ENCODE data around the gene HEXA. TPM values are rescaled to one million over a fixed set of nuclear protein-coding genes. Genes with fewer than 3 reads are reported as not detected.

The HEXA gene
- polyA plus RNA-seq, 1 donor from 2014 or later = 105 TPM

GRCh38 chr15:72365844-72366243 is 10.0 kb downstream of the HEXA start:
- no peaks in the 10 kb centered on the region for H3K27me3 ChIP-seq (ENCODE audit: insufficient read depth, low read depth, low read length)
- H3K9me2 ChIP-seq (ENCODE audit: insufficient read depth, low read length) = no peaks in the 10 kb centered on the region
- no peaks in the 10 kb centered on the region for H3K9me3 ChIP-seq (ENCODE audit: low read length)
- no peak overlapping the region for H3K27ac ChIP-seq (ENCODE audit: low read length)
- H3F3A ChIP-seq (ENCODE audit: insufficient read depth, low read length, poor library complexity, severe bottlenecking) = no peaks in the 10 kb centered on the region
- TF ChIP-seq CTCF (IDR thresholded peaks at IDR 0.05; ENCODE audit: poor library complexity, severe bottlenecking) (no peak), EP300 (conservative IDR thresholded peaks at IDR 0.05; ENCODE audit: poor library complexity, severe bottlenecking) (no peak), EZH2 (IDR thresholded peaks at IDR 0.05; ENCODE audit: borderline replicate concordance, insufficient read depth, low read length, poor library complexity, severe bottlenecking) (no peak), MXI1 (conservative IDR thresholded peaks at IDR 0.05; ENCODE audit: poor library complexity, severe bottlenecking) (no peak), RAD21 (conservative IDR thresholded peaks at IDR 0.05) (no peak), POLR2AphosphoS5 (IDR thresholded peaks at IDR 0.05) (no peak), REST (IDR thresholded peaks at IDR 0.05; ENCODE audit: borderline replicate concordance) (no peak), TAF1 (IDR thresholded peaks at IDR 0.05; ENCODE audit: low read depth) (no peak), SMC3 (conservative IDR thresholded peaks at IDR 0.05; ENCODE audit: poor library complexity) (no peak)
- no peaks in the 10 kb centered on the region for H3K36me3 ChIP-seq (ENCODE audit: insufficient read depth, low read length)
- H3K4me2 ChIP-seq (ENCODE audit: low read length) = no peak overlapping the region
- H4K20me1 ChIP-seq (ENCODE audit: insufficient read depth) = no peaks in the 10 kb centered on the region
- no peak overlapping the region for H3K9ac ChIP-seq (ENCODE audit: low read length)
- peaks cover 18% of the 10 kb centered on the region for H3K79me2 ChIP-seq (replicated peaks; ENCODE audit: insufficient read depth, low read length)
- H2AFZ ChIP-seq (ENCODE audit: low read depth, low read length) = no peak overlapping the region
- no peak overlapping the region for H3K4me3 ChIP-seq (ENCODE audit: low read length)

GRCh38 chr15:72361176-72361575 is 14.6 kb downstream of the HEXA start:
- no peaks in the 10 kb centered on the region for H3K9me2 ChIP-seq (ENCODE audit: insufficient read depth, low read length)
- no peaks in the 10 kb centered on the region for H3K9me3 ChIP-seq (ENCODE audit: low read length)
- no peaks in the 10 kb centered on the region for H3F3A ChIP-seq (ENCODE audit: insufficient read depth, low read length, poor library complexity, severe bottlenecking)
- no peak for TF ChIP-seq REST (IDR thresholded peaks at IDR 0.05; ENCODE audit: borderline replicate concordance)
- no peak for TF ChIP-seq SMC3 (conservative IDR thresholded peaks at IDR 0.05; ENCODE audit: poor library complexity)
- no peak for TF ChIP-seq CTCF (IDR thresholded peaks at IDR 0.05; ENCODE audit: poor library complexity, severe bottlenecking)
- no peak for TF ChIP-seq EP300 (conservative IDR thresholded peaks at IDR 0.05; ENCODE audit: poor library complexity, severe bottlenecking)
- TF ChIP-seq RAD21 (conservative IDR thresholded peaks at IDR 0.05) = no peak
- TF ChIP-seq POLR2AphosphoS5 (IDR thresholded peaks at IDR 0.05) = no peak
- no peak for TF ChIP-seq EZH2 (IDR thresholded peaks at IDR 0.05; ENCODE audit: borderline replicate concordance, insufficient read depth, low read length, poor library complexity, severe bottlenecking)
- no peak for TF ChIP-seq MXI1 (conservative IDR thresholded peaks at IDR 0.05; ENCODE audit: poor library complexity, severe bottlenecking)
- TF ChIP-seq TAF1 (IDR thresholded peaks at IDR 0.05; ENCODE audit: low read depth) = no peak
- H3K36me3 ChIP-seq (ENCODE audit: insufficient read depth, low read length) = no peaks in the 10 kb centered on the region
- no peak overlapping the region for H3K27ac ChIP-seq (ENCODE audit: low read length)
- H2AFZ ChIP-seq (ENCODE audit: low read depth, low read length) = no peak overlapping the region
- H4K20me1 ChIP-seq (ENCODE audit: insufficient read depth) = no peaks in the 10 kb centered on the region
- H3K4me3 ChIP-seq (ENCODE audit: low read length) = no peak overlapping the region
- no peak overlapping the region for H3K9ac ChIP-seq (ENCODE audit: low read length)
- peaks cover 12% of the 10 kb centered on the region for H3K79me2 ChIP-seq (replicated peaks; ENCODE audit: insufficient read depth, low read length)
- H3K27me3 ChIP-seq (ENCODE audit: insufficient read depth, low read depth, low read length) = no peaks in the 10 kb centered on the region
- no peak overlapping the region for H3K4me2 ChIP-seq (ENCODE audit: low read length)

Measured in neural cell (in vitro differentiated cells).